Gastrocnemius medialis (tissue), 4 donors: Measurements from ENCODE around the gene ZNF33B. TPM values are rescaled to one million over a fixed set of nuclear protein-coding genes. Genes with fewer than 3 reads are reported as not detected.

Experiments
- ATAC-seq, 2 donors: fragments of 150-250 bp; one replicate each; pipeline ENCODE4 v1.9.1; 2016
- DNase-seq, 2 donors: peaks; one replicate each; pipeline ENCODE4 v3.0.0-alpha.2; 2019
- H3K27ac ChIP-seq, 4 donors: fragments of 200-600 bp; sonication (generic); 1 replicate in 1 of 4; 2 replicates in 3 of 4; pipeline ENCODE4 v1.5.1; 2016 to 2018; ENCODE audit warnings: mild to moderate bottlenecking in 2 of 4, moderate library complexity in 1 of 4
- H3K27me3 ChIP-seq, 3 donors: fragments of 200-600 bp; sonication (generic) in 2 of 3; 1 replicate in 1 of 3; 2 replicates in 2 of 3; pipeline versions ENCODE4 v1.5.1 to v1.6.0; 2016 to 2019; ENCODE audit warnings: mild to moderate bottlenecking in 1 of 3, moderate library complexity in 1 of 3
- H3K36me3 ChIP-seq, 2 donors: fragments of 200-600 bp; sonication (generic) in 1 of 2; one replicate each; pipeline ENCODE4 v1.5.1; 2017 to 2018
- H3K4me1 ChIP-seq, 2 donors: fragments of 200-600 bp; sonication (generic) in 1 of 2; one replicate each; pipeline ENCODE4 v1.5.1; 2016 to 2017; ENCODE audit warnings: mild to moderate bottlenecking in 2 of 2
- H3K4me3 ChIP-seq, 4 donors: fragments of 200-600 bp; sonication (generic) in 3 of 4; 1 replicate in 1 of 4; 2 replicates in 3 of 4; pipeline ENCODE4 v1.5.1; 2016 to 2019; ENCODE audit warnings: mild to moderate bottlenecking in 2 of 4
- H3K9me3 ChIP-seq, 3 donors: fragments of 200-600 bp; sonication (generic) in 2 of 3; 1 replicate in 1 of 3; 2 replicates in 2 of 3; pipeline ENCODE4 v1.5.1; 2016 to 2019
- CTCF ChIP-seq, 5 experiments: fragments of 450-650 bp in 3 of 5; fragments of 200-600 bp in 2 of 5; sonication (generic) in 2 of 5; IDR thresholded peaks in 4 of 5; conservative IDR thresholded peaks in 1 of 5; 1 replicate in 4 of 5; 2 replicates in 1 of 5; pipeline ENCODE4 v1.5.1; 2016 to 2019; ENCODE audit warnings: antibody characterized with exemption in 5 of 5, mild to moderate bottlenecking in 3 of 5, moderate library complexity in 3 of 5
- POLR2A ChIP-seq, 2 donors: fragments of 450-650 bp; IDR thresholded peaks; one replicate each; pipeline ENCODE4 v1.6.1; 2017; ENCODE audit warnings: antibody characterized with exemption in 2 of 2, mild to moderate bottlenecking in 2 of 2, moderate library complexity in 2 of 2
- in situ Hi-C, 4 donors: fragments of 200-750 bp; cut with MboI; loops; one replicate each; pipeline versions ENCODE4 v1.15.0 to v1.8.0; 2017; ENCODE audit warnings: low sequenced_read_pairs in 4 of 4
- intact Hi-C: fragments of 100-400 bp; cut with DNase I; formaldehyde crosslinking; loops from one replicate; pipeline ENCODE4 v1.15.1; 2023; ENCODE audit warnings: low total_unique reads
- total RNA-seq, 4 donors: library from RNA; depleted of rRNA; stranded (reverse); fragments of >200 nt; gene quantifications; one replicate each; pipeline versions ENCODE4 v1.1.0 to v1.2.3, GENCODE V29; 2016

The ZNF33B gene
- total RNA-seq, 4 donors from 2014 or later, result 2.7 to 5.8 (median 3.7) TPM

- Histone ChIP-seq H3K27ac (no peak overlapping the region), H3K4me1 (no peaks in the 10 kb centered on the region), H3K9me3 (no peaks in the 10 kb centered on the region), H3K27me3 (no peaks in the 10 kb centered on the region), H3K4me3 (no peak overlapping the region), H3K36me3 (no peaks in the 10 kb centered on the region)
- DNase-seq (no peak), ATAC-seq (no peak)
- intact Hi-C loops, result no loop called here
- TF ChIP-seq CTCF (IDR thresholded peaks at IDR 0.05 in 4 of 5, conservative IDR thresholded peaks at IDR 0.05 in 1 of 5), result no peak
- no peak for TF ChIP-seq POLR2A (IDR thresholded peaks at IDR 0.05)
- in situ Hi-C loops, result no loop called here
Measured at GRCh38 chr10:42646214-42646613, 7.8 kb upstream of the ZNF33B start.

- no peak overlapping the region for H3K27ac ChIP-seq
- no peak for TF ChIP-seq CTCF (IDR thresholded peaks at IDR 0.05 in 4 of 5, conservative IDR thresholded peaks at IDR 0.05 in 1 of 5)
- no peak for TF ChIP-seq POLR2A (IDR thresholded peaks at IDR 0.05)
- no peaks in the 10 kb centered on the region for H3K9me3 ChIP-seq
- no peak for ATAC-seq
- DNase-seq, result no peak
- in situ Hi-C loops (no loop called here), intact Hi-C loops (no loop called here)
- no peaks in the 10 kb centered on the region for H3K36me3 ChIP-seq
- H3K4me3 ChIP-seq, result no peak overlapping the region
- no peaks in the 10 kb centered on the region for H3K4me1 ChIP-seq
- no peaks in the 10 kb centered on the region for H3K27me3 ChIP-seq
Measured at GRCh38 chr10:42645516-42645915, 7.1 kb upstream of the ZNF33B start.

- no peak for TF ChIP-seq CTCF (IDR thresholded peaks at IDR 0.05 in 4 of 5, conservative IDR thresholded peaks at IDR 0.05 in 1 of 5)
- no peak for TF ChIP-seq POLR2A (IDR thresholded peaks at IDR 0.05)
- Histone ChIP-seq H3K4me3 (no peak overlapping the region), H3K27ac (no peak overlapping the region), H3K4me1 (no peaks in the 10 kb centered on the region), H3K36me3 (no peaks in the 10 kb centered on the region), H3K9me3 (no peaks in the 10 kb centered on the region), H3K27me3 (no peaks in the 10 kb centered on the region)
- DNase-seq, result no peak
- no peak for ATAC-seq
- in situ Hi-C loops, result no loop called here
- intact Hi-C loops, result no loop called here
Measured at GRCh38 chr10:42645103-42645502, 6.7 kb upstream of the ZNF33B start.

GRCh38 chr10:42640610-42641229 is 2.4 kb upstream of the ZNF33B start:
- intact Hi-C loops (no loop called here), in situ Hi-C loops (no loop called here)
- ATAC-seq, result no peak
- no peak for DNase-seq
- H3K9me3 ChIP-seq, result no peaks in the 10 kb centered on the region
- no peak overlapping the region for H3K27ac ChIP-seq
- H3K36me3 ChIP-seq, result no peaks in the 10 kb centered on the region
- no peak for TF ChIP-seq POLR2A (IDR thresholded peaks at IDR 0.05)
- TF ChIP-seq CTCF (IDR thresholded peaks at IDR 0.05 in 4 of 5, conservative IDR thresholded peaks at IDR 0.05 in 1 of 5), result no peak
- no peak overlapping the region for H3K4me3 ChIP-seq
- H3K4me1 ChIP-seq, result peaks cover 12 to 14% of the 10 kb centered on the region in 2 donors
- no peaks in the 10 kb centered on the region for H3K27me3 ChIP-seq

GRCh38 chr10:42638821-42639270 is 476 bp upstream of the ZNF33B start:
- intact Hi-C loops (loop anchor here (1.0 to 5.0 kb wide), 3 partner anchors 86 to 498 kb away; partner anchors contain the start of genes BMS1 and CSGALNACT2), in situ Hi-C loops (no loop called here)
- H3K36me3 ChIP-seq, result no peaks in the 10 kb centered on the region
- ATAC-seq (no peak), DNase-seq (no peak)
- peak overlapping the region; percentile 89 to 96 (median 91) for H3K27ac ChIP-seq
- no peaks in the 10 kb centered on the region for H3K27me3 ChIP-seq
- peaks cover 12 to 14% of the 10 kb centered on the region in 2 donors for H3K4me1 ChIP-seq
- H3K9me3 ChIP-seq, result no peaks in the 10 kb centered on the region
- TF ChIP-seq POLR2A (IDR thresholded peaks at IDR 0.05) (no peak), CTCF (IDR thresholded peaks at IDR 0.05 in 4 of 5, conservative IDR thresholded peaks at IDR 0.05 in 1 of 5) (no peak)
- peak overlapping the region; percentile 77 to 98 (median 91) for H3K4me3 ChIP-seq
